Naive thymus-derived CD8-positive, alpha-beta T cell (primary cell): ENCODE results near the gene PPP1R7. TPM values are rescaled to one million over a fixed set of nuclear protein-coding genes. Genes with fewer than 3 reads are reported as not detected.
A peak's percentile ranks its signal among the peaks of the same experiment; 100 is the strongest.
"Not testable (repeated sequence)": the region's sequence is repeated elsewhere in the genome, so short reads cannot be mapped to it uniquely, and the experiment has no call there.

ENCODE experiments used
- ATAC-seq, 2 donors: fragments of 150-1000 bp; cut with Tn5 transposase in 1 of 2; sonication (Bioruptor Pico), chemical (Tn5 transposase) in 1 of 2; 1 replicate in 1 of 2; 2 replicates in 1 of 2; pipeline ENCODE4 v1.10.0; 2021; ENCODE audit warnings: mild to moderate bottlenecking in 2 of 2, moderate library complexity in 2 of 2
- POLR2A ChIA-PET: fragments of 350-600 bp; sonication (Branson Sonifier 250); formaldehyde crosslinking; loops from one replicate; lab custom pipeline; 2021; ENCODE audit warnings: antibody characterized with exemption; lab: Charles Lee
- DNase-seq, 10 donors: peaks; one replicate each; pipeline versions ENCODE4 v3.0.0 to v3.0.0-alpha.2; 2020 to 2022
- H3K27ac Mint-ChIP-seq, 10 donors: one replicate each; pipeline ENCODE4 v1.8.0; 2020 to 2022; ENCODE audit warnings: mild to moderate bottlenecking in 10 of 10, mixed read lengths in 10 of 10, moderate library complexity in 4 of 10, inconsistent platforms in 1 of 10
- H3K27me3 Mint-ChIP-seq, 5 donors: one replicate each; pipeline ENCODE4 v1.8.0; 2021 to 2022; ENCODE audit warnings: mixed read lengths in 5 of 5
- H3K36me3 Mint-ChIP-seq, 3 donors: one replicate each; pipeline ENCODE4 v1.8.0; 2020 to 2022; ENCODE audit warnings: mixed read lengths in 3 of 3, mild to moderate bottlenecking in 2 of 3, inconsistent platforms in 1 of 3
- H3K4me1 Mint-ChIP-seq, 4 donors: one replicate each; pipeline ENCODE4 v1.8.0; 2021 to 2022; ENCODE audit warnings: mixed read lengths in 4 of 4
- H3K4me3 Mint-ChIP-seq, 10 donors: one replicate each; pipeline ENCODE4 v1.8.0; 2020 to 2022; ENCODE audit warnings: mild to moderate bottlenecking in 10 of 10, mixed read lengths in 10 of 10, moderate library complexity in 6 of 10, inconsistent platforms in 1 of 10
- H3K9me3 Mint-ChIP-seq, 9 donors: one replicate each; pipeline ENCODE4 v1.8.0; 2020 to 2022; ENCODE audit warnings: mixed read lengths in 9 of 9, mild to moderate bottlenecking in 3 of 9, inconsistent platforms in 1 of 9, moderate library complexity in 1 of 9
- polyA plus RNA-seq, 3 donors: library from polyadenylated mRNA; unstranded; fragments of 300-500 nt; fragmentation: Illumina TruSeq; gene quantifications; one replicate each; pipeline ENCODE4 v1.2.3, GENCODE V29; 2021
- total RNA-seq, 8 experiments: library from RNA in 2 of 8; stranded (reverse) in 2 of 8; gene quantifications; one replicate each; pipeline ENCODE4 v1.2.3 and lab custom pipeline; 2021 to 2026

PPP1R7 gene
- total and polyA plus RNA-seq, 5 experiments from 2014 or later = 60.4 to 115 (median 109) TPM

GRCh38 chr2:241193271-241193670, 43.0 kb downstream of the PPP1R7 start:
- Mint-ChIP-seq H3K9me3 (no peaks in the 10 kb centered on the region), H3K27me3 (no peaks in the 10 kb centered on the region), H3K4me1 (no peaks in the 10 kb centered on the region), H3K27ac (peak overlapping the region in 2 of 10 donors; percentile 41 to 44), H3K36me3 (no peaks in the 10 kb centered on the region), H3K4me3 (no peak overlapping the region)
- no peak for ATAC-seq
- POLR2A ChIA-PET = no interaction called here
- DNase-seq = no peak

GRCh38 chr2:241194811-241195210, 44.5 kb downstream of the PPP1R7 start:
- POLR2A ChIA-PET = no interaction called here
- H3K27me3 Mint-ChIP-seq = no peaks in the 10 kb centered on the region
- no peak for DNase-seq
- no peak for ATAC-seq
- H3K9me3 Mint-ChIP-seq = no peaks in the 10 kb centered on the region
- H3K36me3 Mint-ChIP-seq = no peaks in the 10 kb centered on the region
- no peak overlapping the region for H3K27ac Mint-ChIP-seq
- H3K4me3 Mint-ChIP-seq = no peak overlapping the region
- H3K4me1 Mint-ChIP-seq = no peaks in the 10 kb centered on the region

- DNase-seq (no peak), ATAC-seq (no peak)
- H3K36me3 Mint-ChIP-seq = no peaks in the 10 kb centered on the region
- H3K4me1 Mint-ChIP-seq = no peaks in the 10 kb centered on the region
- H3K27me3 Mint-ChIP-seq = no peaks in the 10 kb centered on the region
- H3K9me3 Mint-ChIP-seq = no peaks in the 10 kb centered on the region
- POLR2A ChIA-PET = no interaction called here
- H3K4me3 Mint-ChIP-seq = no peak overlapping the region
- H3K27ac Mint-ChIP-seq = no peak overlapping the region
These were observed 45.4 kb downstream of the PPP1R7 start for GRCh38 chr2:241195506-241196130.

GRCh38 chr2:241197246-241197645, 47.0 kb downstream of the PPP1R7 start:
- H3K4me1 Mint-ChIP-seq, H3K27ac Mint-ChIP-seq, H3K9me3 Mint-ChIP-seq, POLR2A ChIA-PET, DNase-seq, H3K27me3 Mint-ChIP-seq, H3K36me3 Mint-ChIP-seq, ATAC-seq, H3K4me3 Mint-ChIP-seq: not testable (repeated sequence)

GRCh38 chr2:241197947-241198346, 47.7 kb downstream of the PPP1R7 start:
- DNase-seq = no peak
- H3K27me3 Mint-ChIP-seq = no peaks in the 10 kb centered on the region
- no peak overlapping the region for H3K4me3 Mint-ChIP-seq
- no peaks in the 10 kb centered on the region for H3K36me3 Mint-ChIP-seq
- no peak for ATAC-seq
- no peaks in the 10 kb centered on the region for H3K9me3 Mint-ChIP-seq
- H3K27ac Mint-ChIP-seq = no peak overlapping the region
- no peaks in the 10 kb centered on the region for H3K4me1 Mint-ChIP-seq
- POLR2A ChIA-PET = no interaction called here

- Mint-ChIP-seq H3K36me3 (no peaks in the 10 kb centered on the region), H3K27ac (no peak overlapping the region), H3K27me3 (no peaks in the 10 kb centered on the region), H3K4me1 (no peaks in the 10 kb centered on the region), H3K4me3 (no peak overlapping the region), H3K9me3 (no peaks in the 10 kb centered on the region)
- ATAC-seq = no peak
- POLR2A ChIA-PET = no interaction called here
- no peak for DNase-seq
These were observed 48.4 kb downstream of the PPP1R7 start for GRCh38 chr2:241198381-241199279.

GRCh38 chr2:241199286-241199685, 49.0 kb downstream of the PPP1R7 start:
- Mint-ChIP-seq H3K36me3 (no peaks in the 10 kb centered on the region), H3K4me3 (no peak overlapping the region), H3K27me3 (no peaks in the 10 kb centered on the region), H3K4me1 (no peaks in the 10 kb centered on the region), H3K27ac (no peak overlapping the region), H3K9me3 (no peaks in the 10 kb centered on the region)
- DNase-seq (no peak), ATAC-seq (no peak)
- POLR2A ChIA-PET = no interaction called here

- Mint-ChIP-seq H3K4me3 (no peak overlapping the region), H3K27ac (no peak overlapping the region), H3K9me3 (no peaks in the 10 kb centered on the region), H3K27me3 (no peaks in the 10 kb centered on the region), H3K4me1 (peaks cover 0 to 2% (median 0%) of the 10 kb centered on the region in 4 donors), H3K36me3 (no peaks in the 10 kb centered on the region)
- DNase-seq (no peak), ATAC-seq (no peak)
- POLR2A ChIA-PET = no interaction called here
These were observed 49.9 kb downstream of the PPP1R7 start for GRCh38 chr2:241199897-241200821.

- DNase-seq = no peak
- no peaks in the 10 kb centered on the region for H3K36me3 Mint-ChIP-seq
- H3K27ac Mint-ChIP-seq = no peak overlapping the region
- POLR2A ChIA-PET = no interaction called here
- H3K4me1 Mint-ChIP-seq = peaks cover 0 to 2% (median 0%) of the 10 kb centered on the region in 4 donors
- no peaks in the 10 kb centered on the region for H3K27me3 Mint-ChIP-seq
- H3K9me3 Mint-ChIP-seq = no peaks in the 10 kb centered on the region
- ATAC-seq = no peak
- no peak overlapping the region for H3K4me3 Mint-ChIP-seq
These were observed 50.6 kb downstream of the PPP1R7 start for GRCh38 chr2:241200822-241201395.

- Mint-ChIP-seq H3K4me3 (no peak overlapping the region), H3K9me3 (no peaks in the 10 kb centered on the region), H3K36me3 (no peaks in the 10 kb centered on the region), H3K27ac (no peak overlapping the region), H3K27me3 (no peaks in the 10 kb centered on the region), H3K4me1 (peaks cover 0 to 2% (median 0%) of the 10 kb centered on the region in 4 donors)
- ATAC-seq (no peak), DNase-seq (no peak)
- POLR2A ChIA-PET = no interaction called here
These were observed 51.4 kb downstream of the PPP1R7 start for GRCh38 chr2:241201445-241202267.

GRCh38 chr2:241202268-241202585, 52.0 kb downstream of the PPP1R7 start:
- POLR2A ChIA-PET = no interaction called here
- ATAC-seq = no peak
- Mint-ChIP-seq H3K9me3 (no peaks in the 10 kb centered on the region), H3K4me3 (no peak overlapping the region), H3K27me3 (no peaks in the 10 kb centered on the region), H3K36me3 (no peaks in the 10 kb centered on the region), H3K27ac (no peak overlapping the region), H3K4me1 (peaks cover 0 to 2% (median 0%) of the 10 kb centered on the region in 4 donors)
- DNase-seq = no peak

GRCh38 chr2:241202681-241203080, 52.4 kb downstream of the PPP1R7 start:
- POLR2A ChIA-PET = no interaction called here
- H3K27me3 Mint-ChIP-seq = no peaks in the 10 kb centered on the region

More at GRCh38 chr2:241202681-241203080, 52.4 kb downstream of the PPP1R7 start:
- H3K36me3 Mint-ChIP-seq = no peaks in the 10 kb centered on the region
- ATAC-seq (no peak), DNase-seq (no peak)
- peaks cover 0 to 2% (median 0%) of the 10 kb centered on the region in 4 donors for H3K4me1 Mint-ChIP-seq
- H3K4me3 Mint-ChIP-seq = no peak overlapping the region
- H3K27ac Mint-ChIP-seq = no peak overlapping the region
- H3K9me3 Mint-ChIP-seq = no peaks in the 10 kb centered on the region
